Neural progenitor cell (in vitro differentiated cells): Measurements from ENCODE around the gene FAM78A. TPM values are rescaled to one million over a fixed set of nuclear protein-coding genes. Genes with fewer than 3 reads are reported as not detected.
A peak's percentile ranks its signal among the peaks of the same experiment; 100 is the strongest.

Experiments used
- DNase-seq: peaks from one replicate; pipeline ENCODE4 v3.0.0-alpha.2; 2016; ENCODE audit warnings: low spot score
- H2AFZ ChIP-seq: fragments of 200-600 bp; sonication (generic); replicated peaks from 2 replicates; pipeline ENCODE4 v1.6.1; 2016; ENCODE audit warnings: antibody characterized with exemption
- H3F3A ChIP-seq: fragments of 200-600 bp; sonication (generic); 2 replicates; pipeline ENCODE4 v1.6.1; 2016; ENCODE audit warnings: antibody characterized with exemption, low read depth
- H3K27ac ChIP-seq: fragments of 200-600 bp; sonication (generic); 2 replicates; pipeline ENCODE4 v1.5.1; 2016; ENCODE audit warnings: mild to moderate bottlenecking
- H3K27me3 ChIP-seq: fragments of 200-600 bp; sonication (generic); 2 replicates; pipeline ENCODE4 v1.6.1; 2016; ENCODE audit warnings: mild to moderate bottlenecking, moderate library complexity
- H3K36me3 ChIP-seq: fragments of 200-600 bp; sonication (generic); 2 replicates; pipeline ENCODE4 v1.5.1; 2016
- H3K4me1 ChIP-seq: fragments of 200-600 bp; sonication (generic); 2 replicates; pipeline ENCODE4 v1.6.1; 2016; ENCODE audit warnings: mixed run types
- H3K4me2 ChIP-seq: fragments of 200-600 bp; sonication (generic); 2 replicates; pipeline ENCODE4 v1.6.1; 2016
- H3K4me3 ChIP-seq: fragments of 200-600 bp; sonication (generic); 2 replicates; pipeline ENCODE4 v1.5.1; 2016
- H3K79me2 ChIP-seq: fragments of 200-600 bp; sonication (generic); 2 replicates; pipeline ENCODE4 v1.6.1; 2016; ENCODE audit warnings: low read depth
- H3K9ac ChIP-seq: fragments of 200-600 bp; sonication (generic); 2 replicates; pipeline ENCODE4 v1.6.1; 2016
- H3K9me3 ChIP-seq: fragments of 200-600 bp; sonication (generic); 2 replicates; pipeline ENCODE4 v1.5.1; 2016; ENCODE audit warnings: low read depth
- H4K20me1 ChIP-seq: fragments of 200-600 bp; sonication (generic); 2 replicates; pipeline ENCODE4 v1.6.1; 2016; ENCODE audit warnings: low read depth
- H3K27ac Mint-ChIP-seq: 3 replicates; pipeline ENCODE4 v1.8.0; 2021; ENCODE audit warnings: mixed read lengths
- H3K27me3 Mint-ChIP-seq: 2 replicates; pipeline ENCODE4 v1.8.0; 2022; ENCODE audit warnings: low read depth, mild to moderate bottlenecking, inconsistent platforms, moderate library complexity, mixed read lengths; ENCODE audit not compliant: insufficient read depth
- H3K36me3 Mint-ChIP-seq: 3 replicates; pipeline ENCODE4 v1.8.0; 2021; ENCODE audit warnings: mixed read lengths
- H3K4me1 Mint-ChIP-seq: 3 replicates; pipeline ENCODE4 v1.8.0; 2021; ENCODE audit warnings: mixed read lengths
- H3K4me3 Mint-ChIP-seq: 3 replicates; pipeline ENCODE4 v1.8.0; 2021; ENCODE audit warnings: mild to moderate bottlenecking, moderate library complexity, mixed read lengths
- H3K9me3 Mint-ChIP-seq: 3 replicates; pipeline ENCODE4 v1.8.0; 2020; ENCODE audit warnings: mixed read lengths
- EZH2 ChIP-seq: fragments of 200-600 bp; sonication (generic); IDR thresholded peaks from 2 replicates; pipeline ENCODE4 v1.6.1; 2017; ENCODE audit warnings: antibody characterized with exemption, mild to moderate bottlenecking, moderate library complexity
- EZH2phosphoT487 ChIP-seq: fragments of 200-600 bp; sonication (generic); IDR thresholded peaks from 2 replicates; pipeline ENCODE4 v1.6.1; 2017; ENCODE audit warnings: antibody characterized with exemption
- total RNA-seq: library from RNA; depleted of rRNA; stranded (reverse); fragments of >200 nt; gene quantifications from 2 replicates; pipeline ENCODE4 v1.2.3, GENCODE V29; 2015; ENCODE audit warnings: low replicate concordance
- TF ChIP-seq, protein P1 (sequence below): fragments of 200-600 bp; sonication (generic); IDR thresholded peaks from 2 replicates; pipeline ENCODE4 v1.5.1; 2017; ENCODE audit warnings: antibody characterized with exemption, mild to moderate bottlenecking

Gene FAM78A
- total RNA-seq, 1 donor from 2014 or later, result 0.32 TPM

GRCh38 chr9:131257266-131258025, 18.9 kb downstream of the FAM78A start:
- Histone ChIP-seq H3K9me3 (no peaks in the 10 kb centered on the region), H3K79me2 (no peaks in the 10 kb centered on the region), H3K9ac (no peak overlapping the region), H3K4me2 (no peak overlapping the region), H3K36me3 (no peaks in the 10 kb centered on the region), H3K4me1 (peaks cover 17% of the 10 kb centered on the region), H2AFZ (no peak overlapping the region), H3K27ac (no peak overlapping the region), H3K27me3 (no peaks in the 10 kb centered on the region), H3F3A (peaks cover 13% of the 10 kb centered on the region), H3K4me3 (no peak overlapping the region), H4K20me1 (no peaks in the 10 kb centered on the region)
- peaks cover 5% of the 10 kb centered on the region for H3K27me3 Mint-ChIP-seq
- H3K9me3 Mint-ChIP-seq, result no peaks in the 10 kb centered on the region
- no peaks in the 10 kb centered on the region for H3K36me3 Mint-ChIP-seq
- no peak for TF ChIP-seq EZH2
- no peak for DNase-seq
- H3K27ac Mint-ChIP-seq, result peak overlapping the region; percentile 33
- no peak overlapping the region for H3K4me3 Mint-ChIP-seq
- H3K4me1 Mint-ChIP-seq, result peaks cover 26% of the 10 kb centered on the region

DNA sequence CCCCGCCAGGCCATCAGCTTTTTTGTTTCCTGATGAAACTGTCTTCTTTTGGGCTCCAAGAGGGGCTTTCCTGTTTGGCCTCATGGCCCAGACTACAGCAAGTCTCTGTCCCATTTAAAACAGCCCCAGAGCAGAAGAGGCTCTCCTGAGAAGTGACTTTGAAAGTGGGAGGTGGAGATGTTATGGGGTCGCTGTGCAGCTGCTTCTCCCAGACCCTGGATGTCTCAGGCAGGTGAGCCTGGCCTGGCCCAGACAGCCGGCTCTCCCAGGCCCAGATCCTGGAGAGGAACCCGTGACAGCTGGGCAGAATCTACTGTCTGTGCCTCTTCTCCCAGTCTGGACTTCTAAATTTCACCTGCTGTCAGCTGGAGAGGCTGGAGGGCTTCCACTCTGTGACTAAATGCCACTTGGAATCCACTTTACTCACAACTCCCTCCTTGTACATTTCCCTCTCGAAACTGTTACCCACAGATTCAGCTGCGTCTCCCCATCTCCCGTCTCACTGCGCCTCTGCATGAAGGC, 20.6 kb downstream of the FAM78A start:
- no peak for DNase-seq
- Histone ChIP-seq H3K27me3 (no peaks in the 10 kb centered on the region), H3K36me3 (no peaks in the 10 kb centered on the region), H3F3A (peaks cover 13% of the 10 kb centered on the region), H3K4me2 (no peak overlapping the region), H3K9ac (no peak overlapping the region), H3K4me3 (no peak overlapping the region), H3K9me3 (no peaks in the 10 kb centered on the region), H3K4me1 (peaks cover 17% of the 10 kb centered on the region), H4K20me1 (no peaks in the 10 kb centered on the region), H3K79me2 (no peaks in the 10 kb centered on the region), H2AFZ (no peak overlapping the region), H3K27ac (no peak overlapping the region)
- no peak overlapping the region for H3K4me3 Mint-ChIP-seq
- TF ChIP-seq EZH2 (no peak), EZH2phosphoT487 (no peak)
- no peaks in the 10 kb centered on the region for H3K36me3 Mint-ChIP-seq
- peaks cover 26% of the 10 kb centered on the region for H3K4me1 Mint-ChIP-seq
- peak overlapping the region; percentile 30 for H3K27ac Mint-ChIP-seq
- no peaks in the 10 kb centered on the region for H3K9me3 Mint-ChIP-seq
- H3K27me3 Mint-ChIP-seq, result peaks cover 5% of the 10 kb centered on the region

DNA sequence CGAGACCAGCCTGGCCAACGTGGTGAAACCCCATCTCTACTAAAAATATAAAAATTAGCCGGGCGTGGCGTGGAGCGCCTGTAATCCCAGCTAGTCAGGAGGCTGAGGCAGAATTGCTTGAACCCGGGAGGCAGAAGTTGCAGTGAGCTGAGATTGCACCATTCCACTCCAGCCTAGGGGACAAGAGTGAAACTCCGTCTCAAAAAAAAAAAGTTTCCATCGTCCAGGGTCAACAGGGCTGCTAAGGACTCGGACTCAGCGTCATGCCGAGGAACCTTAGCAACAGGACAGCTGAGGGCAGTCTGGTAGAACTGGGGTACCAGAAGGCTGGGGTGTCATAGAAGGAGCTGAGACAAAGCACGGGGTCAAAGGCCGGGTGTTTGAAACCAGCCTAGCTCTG, 21.7 kb downstream of the FAM78A start:
- Mint-ChIP-seq H3K27ac (peak overlapping the region; percentile 87), H3K27me3 (peaks cover 5% of the 10 kb centered on the region), H3K36me3 (no peaks in the 10 kb centered on the region), H3K4me1 (peaks cover 22% of the 10 kb centered on the region), H3K4me3 (no peak overlapping the region), H3K9me3 (no peaks in the 10 kb centered on the region)
- Histone ChIP-seq H3K27me3 (no peaks in the 10 kb centered on the region), H3K4me2 (no peak overlapping the region), H3K9ac (no peak overlapping the region), H3F3A (peaks cover 13% of the 10 kb centered on the region), H3K9me3 (no peaks in the 10 kb centered on the region), H4K20me1 (no peaks in the 10 kb centered on the region), H3K27ac (peak overlapping the region; percentile 41), H3K36me3 (no peaks in the 10 kb centered on the region), H3K79me2 (no peaks in the 10 kb centered on the region), H3K4me3 (no peak overlapping the region), H3K4me1 (peaks cover 8% of the 10 kb centered on the region), H2AFZ (no peak overlapping the region)
- TF ChIP-seq EZH2phosphoT487 (no peak), EZH2 (no peak)
- TF ChIP-seq, protein P1, sequence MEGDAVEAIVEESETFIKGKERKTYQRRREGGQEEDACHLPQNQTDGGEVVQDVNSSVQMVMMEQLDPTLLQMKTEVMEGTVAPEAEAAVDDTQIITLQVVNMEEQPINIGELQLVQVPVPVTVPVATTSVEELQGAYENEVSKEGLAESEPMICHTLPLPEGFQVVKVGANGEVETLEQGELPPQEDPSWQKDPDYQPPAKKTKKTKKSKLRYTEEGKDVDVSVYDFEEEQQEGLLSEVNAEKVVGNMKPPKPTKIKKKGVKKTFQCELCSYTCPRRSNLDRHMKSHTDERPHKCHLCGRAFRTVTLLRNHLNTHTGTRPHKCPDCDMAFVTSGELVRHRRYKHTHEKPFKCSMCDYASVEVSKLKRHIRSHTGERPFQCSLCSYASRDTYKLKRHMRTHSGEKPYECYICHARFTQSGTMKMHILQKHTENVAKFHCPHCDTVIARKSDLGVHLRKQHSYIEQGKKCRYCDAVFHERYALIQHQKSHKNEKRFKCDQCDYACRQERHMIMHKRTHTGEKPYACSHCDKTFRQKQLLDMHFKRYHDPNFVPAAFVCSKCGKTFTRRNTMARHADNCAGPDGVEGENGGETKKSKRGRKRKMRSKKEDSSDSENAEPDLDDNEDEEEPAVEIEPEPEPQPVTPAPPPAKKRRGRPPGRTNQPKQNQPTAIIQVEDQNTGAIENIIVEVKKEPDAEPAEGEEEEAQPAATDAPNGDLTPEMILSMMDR, result no peak
- DNase-seq, result no peak

- TF ChIP-seq EZH2phosphoT487, result no peak
- TF ChIP-seq, protein P1, result no peak
- TF ChIP-seq EZH2, result no peak
- Histone ChIP-seq H3K79me2 (no peaks in the 10 kb centered on the region), H3F3A (peaks cover 13% of the 10 kb centered on the region), H3K36me3 (no peaks in the 10 kb centered on the region), H3K27ac (peak overlapping the region; percentile 41), H3K4me1 (peaks cover 8% of the 10 kb centered on the region), H3K27me3 (no peaks in the 10 kb centered on the region), H2AFZ (peak overlapping the region; percentile 58), H3K4me2 (no peak overlapping the region), H3K9me3 (no peaks in the 10 kb centered on the region), H3K4me3 (no peak overlapping the region), H4K20me1 (no peaks in the 10 kb centered on the region), H3K9ac (no peak overlapping the region)
- peak overlapping the region; percentile 15 for H3K4me3 Mint-ChIP-seq
- peak; percentile 65 for DNase-seq
- H3K36me3 Mint-ChIP-seq, result no peaks in the 10 kb centered on the region
- peaks cover 22% of the 10 kb centered on the region for H3K4me1 Mint-ChIP-seq
- H3K9me3 Mint-ChIP-seq, result no peaks in the 10 kb centered on the region
- H3K27ac Mint-ChIP-seq, result peak overlapping the region; percentile 87
- H3K27me3 Mint-ChIP-seq, result peaks cover 5% of the 10 kb centered on the region
These were observed 22.3 kb downstream of the FAM78A start for GRCh38 chr9:131253891-131254491.
